H54 (cell line): ENCODE data around the gene TRIM40.
A peak's percentile ranks its signal among the peaks of the same experiment; 100 is the strongest.

Source experiments
- DNase-seq: peaks from one replicate; pipeline ENCODE4 v3.0.0; 2011; ENCODE audit warnings: low spot score, mixed read lengths; ENCODE audit not compliant: insufficient read length
- FAIRE-seq: peaks from 3 replicates; lab custom pipeline; 2011; peaks lifted over from hg19 to GRCh38; lab: Jason Lieb, UNC
- POLR2A ChIP-seq: IDR thresholded peaks from 2 replicates; pipeline ENCODE4 v1.6.1; 2011; ENCODE audit warnings: low read depth, mild to moderate bottlenecking, low read length

The TRIM40 gene

GRCh38 chr6:30135757-30136156, at the start of gene TRIM40:
Gene TRIM40, plus strand, starts transcription at chr6:30136140. Its CDS starts 897 bp downstream, at chr6:30137037.
- TF ChIP-seq POLR2A: no peak
- no peak for DNase-seq
- FAIRE-seq: no peak

- TF ChIP-seq POLR2A: no peak
- DNase-seq (no peak), FAIRE-seq (no peak)
Measured at GRCh38 chr6:30087876-30088275, 48.1 kb upstream of the TRIM40 start.

GRCh38 chr6:30091577-30092381, 44.2 kb upstream of the TRIM40 start:
- no peak for TF ChIP-seq POLR2A
- DNase-seq (peak; percentile 68), FAIRE-seq (peak; percentile 84)

GRCh38 chr6:30092852-30093543, 42.9 kb upstream of the TRIM40 start:
- DNase-seq: no peak
- TF ChIP-seq POLR2A: no peak
- FAIRE-seq: no peak

DNA sequence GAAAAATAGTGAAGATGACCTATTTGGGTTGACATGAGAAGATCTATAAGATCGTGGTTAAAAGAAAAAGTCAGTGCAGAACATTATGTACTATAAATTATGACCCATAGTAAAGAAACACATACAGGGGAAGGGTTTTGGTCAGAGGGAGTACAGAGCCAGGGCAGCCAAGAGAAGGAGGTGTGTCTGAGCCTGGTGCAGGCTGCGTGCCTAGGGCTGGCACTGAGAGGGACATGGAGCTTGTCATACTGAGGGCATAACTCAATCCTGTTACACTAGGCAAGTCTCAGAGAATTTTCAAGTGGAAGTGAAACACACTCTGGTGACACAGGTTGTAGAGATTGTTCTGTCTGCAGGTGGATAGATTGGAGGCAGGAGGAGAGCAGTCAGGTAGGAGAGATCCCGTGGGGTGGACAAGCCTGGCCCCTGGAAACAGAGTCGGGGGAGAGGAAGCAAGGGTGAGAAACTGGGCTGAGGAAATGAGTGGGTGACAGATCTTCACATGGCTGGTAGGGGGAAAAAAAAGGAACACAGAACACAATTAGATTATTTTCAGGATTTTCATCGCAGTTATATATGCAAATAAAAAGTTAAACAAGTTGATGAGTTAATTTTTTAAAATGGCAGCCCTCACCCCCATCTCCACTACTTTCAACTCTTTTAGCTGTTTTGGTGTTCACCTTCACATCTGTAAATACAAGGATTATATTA, 41.8 kb upstream of the TRIM40 start:
- TF ChIP-seq POLR2A: no peak
- DNase-seq (no peak), FAIRE-seq (no peak)

- TF ChIP-seq POLR2A: no peak
- DNase-seq: no peak
- FAIRE-seq: no peak
Measured at GRCh38 chr6:30096829-30097228, 39.1 kb upstream of the TRIM40 start.

DNA sequence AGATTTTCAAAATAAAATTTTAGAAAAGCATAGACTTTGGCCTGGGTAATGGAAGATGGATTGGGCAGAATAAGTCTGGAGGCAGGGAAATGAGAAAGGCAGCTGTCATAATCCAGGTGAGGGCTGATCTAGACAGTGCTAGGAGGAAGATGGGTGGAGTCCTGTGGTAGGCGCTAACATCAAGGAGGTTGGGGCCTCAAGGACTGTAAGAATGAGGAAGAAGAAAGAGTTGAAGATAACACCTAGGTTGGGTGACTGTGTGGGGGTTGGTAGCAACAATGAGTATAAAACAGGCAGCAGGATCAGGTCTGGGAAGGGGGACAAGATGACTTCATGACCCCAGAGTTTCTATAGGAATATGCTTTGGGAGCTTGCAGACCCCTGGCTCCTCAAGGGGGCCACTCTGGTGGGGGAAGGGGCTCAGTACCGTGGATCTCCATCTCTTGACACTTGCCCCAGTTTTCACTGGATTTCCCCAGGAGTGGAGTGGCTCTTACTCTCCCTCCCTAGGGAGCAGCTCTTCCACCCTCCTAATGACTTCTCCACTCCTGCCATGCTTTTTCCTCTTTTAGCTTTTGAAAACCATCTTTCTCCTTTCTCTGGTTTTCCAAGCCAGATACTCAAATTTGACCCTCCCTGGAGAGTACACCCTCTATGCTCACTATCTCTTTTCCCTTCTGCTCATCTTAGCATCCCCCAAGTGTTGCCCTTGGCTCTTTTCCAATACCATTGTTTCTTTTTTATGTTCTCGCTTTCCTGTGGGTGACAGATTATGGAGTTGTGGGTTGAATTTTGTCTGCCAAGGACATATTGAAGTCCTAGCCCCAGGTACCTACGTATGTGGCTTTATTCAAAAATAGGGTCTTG, 37.8 kb upstream of the TRIM40 start:
- TF ChIP-seq POLR2A: no peak
- FAIRE-seq: no peak
- DNase-seq: no peak

GRCh38 chr6:30100154-30100553, 35.8 kb upstream of the TRIM40 start:
- FAIRE-seq: no peak
- no peak for TF ChIP-seq POLR2A
- no peak for DNase-seq

GRCh38 chr6:30100585-30101443, 35.1 kb upstream of the TRIM40 start:
- DNase-seq (no peak), FAIRE-seq (no peak)
- no peak for TF ChIP-seq POLR2A

- peak; percentile 61 for TF ChIP-seq POLR2A
Measured at GRCh38 chr6:30101444-30102413, 34.2 kb upstream of the TRIM40 start.

GRCh38 chr6:30102414-30102969, 33.4 kb upstream of the TRIM40 start:
- no peak for TF ChIP-seq POLR2A

More at GRCh38 chr6:30101444-30102413, 34.2 kb upstream of the TRIM40 start:
- DNase-seq (peak; percentile 87), FAIRE-seq (no peak)

More at GRCh38 chr6:30102414-30102969, 33.4 kb upstream of the TRIM40 start:
- no peak for DNase-seq
- no peak for FAIRE-seq
